ENCODE measurements around the gene CTAG2. TPM values are rescaled to one million over a fixed set of nuclear protein-coding genes. Genes with fewer than 3 reads are reported as not detected.
"Not testable (repeated sequence)": the region's sequence is repeated elsewhere in the genome, so short reads cannot be mapped to it uniquely, and the experiment has no call there.

Gene CTAG2
- total RNA-seq, 1 donor from 2014 or later: not detected

DNA sequence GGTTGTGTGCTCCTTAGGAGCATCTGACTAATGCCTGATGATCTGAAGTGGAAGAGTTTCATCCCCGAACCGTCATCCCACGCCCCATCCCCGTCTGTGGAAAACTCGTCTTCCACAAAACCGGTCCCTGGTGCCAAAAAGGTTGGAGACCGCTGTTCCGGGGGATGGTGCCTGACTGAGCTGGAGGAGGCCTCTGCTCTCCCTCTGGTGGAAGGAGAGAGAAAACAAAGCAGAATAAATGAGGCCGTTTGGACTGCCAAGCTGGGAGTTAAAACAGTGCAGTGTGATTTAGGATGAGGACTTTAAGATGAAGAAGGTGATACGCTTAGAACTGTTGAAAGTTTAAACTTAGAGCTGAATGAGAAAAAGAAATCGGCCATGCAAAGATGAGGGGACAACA is 19.7 kb downstream of the CTAG2 start:
- intact Hi-C loops (cut with micrococcal nuclease); H3K9me3 Mint-ChIP-seq; DNase-seq (ENCODE audit: low spot score); H3K27me3 Mint-ChIP-seq (ENCODE audit: low read depth); H3K4me1 Mint-ChIP-seq (ENCODE audit: low read depth); H3K36me3 Mint-ChIP-seq (ENCODE audit: low read depth); H3K4me3 Mint-ChIP-seq (ENCODE audit: low read depth); H3K27ac Mint-ChIP-seq: not testable (repeated sequence)

DNA sequence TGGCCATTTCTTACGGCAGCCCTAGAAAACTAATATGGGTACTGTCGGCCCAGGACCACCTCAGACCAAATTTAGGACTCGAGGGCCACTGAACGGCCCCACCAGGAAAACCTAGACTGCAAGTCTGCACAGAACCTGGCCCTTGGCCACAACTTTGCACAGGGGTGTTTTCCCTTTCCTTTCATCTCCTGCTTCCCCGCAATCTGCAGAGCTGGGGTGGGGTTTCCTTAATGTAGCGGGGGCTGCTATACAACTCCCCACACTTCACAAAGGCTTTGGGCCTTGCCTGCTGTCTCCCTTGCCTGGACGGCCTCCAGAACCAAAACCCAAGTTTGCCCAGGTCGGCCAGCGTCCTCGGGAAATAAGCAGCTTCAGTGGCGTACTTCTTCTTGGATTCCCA is 22.4 kb downstream of the CTAG2 start:
- H3K27ac Mint-ChIP-seq; H3K4me1 Mint-ChIP-seq (ENCODE audit: low read depth); H3K9me3 Mint-ChIP-seq; H3K4me3 Mint-ChIP-seq (ENCODE audit: low read depth); DNase-seq (ENCODE audit: low spot score); H3K27me3 Mint-ChIP-seq (ENCODE audit: low read depth); H3K36me3 Mint-ChIP-seq (ENCODE audit: low read depth); intact Hi-C loops (cut with micrococcal nuclease): not testable (repeated sequence)

DNA sequence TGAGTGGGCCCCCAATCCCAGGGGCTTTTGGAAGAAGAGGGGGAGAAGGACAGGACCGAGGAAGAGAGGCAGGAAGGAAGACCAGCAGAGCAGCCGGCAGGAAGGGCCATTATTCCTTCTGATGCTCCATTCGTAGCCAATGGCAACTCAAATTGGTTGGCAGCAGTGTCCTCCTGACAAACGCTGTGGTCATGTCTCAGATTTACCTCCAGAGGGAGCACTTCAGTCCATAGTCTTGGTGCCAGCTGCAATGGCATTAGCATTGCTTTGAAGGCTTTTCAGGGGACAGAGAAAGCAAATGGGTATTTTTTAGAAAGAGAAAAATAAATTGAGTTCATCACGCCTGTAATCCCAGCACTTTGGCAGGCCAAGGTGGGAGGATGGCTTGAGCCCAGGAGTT is 24.4 kb downstream of the CTAG2 start:
- DNase-seq (ENCODE audit: low spot score); H3K4me1 Mint-ChIP-seq (ENCODE audit: low read depth); intact Hi-C loops (cut with micrococcal nuclease); H3K27ac Mint-ChIP-seq; H3K4me3 Mint-ChIP-seq (ENCODE audit: low read depth); H3K36me3 Mint-ChIP-seq (ENCODE audit: low read depth); H3K27me3 Mint-ChIP-seq (ENCODE audit: low read depth); H3K9me3 Mint-ChIP-seq: not testable (repeated sequence)

DNA sequence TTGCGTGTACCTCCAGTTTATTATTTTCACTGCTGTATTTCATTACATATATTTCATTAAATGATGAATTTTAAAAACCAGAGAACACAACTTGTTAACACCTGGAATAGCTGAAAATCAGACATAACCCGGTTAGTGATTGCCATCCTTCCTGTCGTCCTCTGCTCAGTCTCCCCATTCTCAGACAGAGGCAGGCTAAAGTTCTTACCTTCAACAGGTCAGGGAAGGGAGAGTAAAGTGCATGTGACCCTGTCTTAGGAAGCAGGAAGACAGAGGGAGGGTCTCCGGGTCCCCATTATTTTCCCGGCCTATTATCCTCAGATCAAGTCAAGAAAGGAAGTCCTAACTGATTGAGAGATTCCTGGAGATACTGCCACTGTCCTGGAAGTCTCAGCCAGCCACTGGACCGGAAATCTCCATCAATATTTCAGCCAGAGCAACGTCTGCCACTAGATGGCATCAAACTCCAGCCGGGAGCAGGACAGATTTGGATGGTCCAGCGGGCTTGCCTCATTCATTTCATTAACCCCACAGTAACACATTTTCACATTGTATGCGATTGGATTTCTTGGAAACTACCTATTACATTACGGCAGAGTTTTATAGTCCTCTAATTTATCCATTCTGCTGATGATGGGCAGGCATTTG is 32.5 kb downstream of the CTAG2 start:
- H3K27me3 Mint-ChIP-seq (ENCODE audit: low read depth); H3K27ac Mint-ChIP-seq; DNase-seq (ENCODE audit: low spot score); H3K4me1 Mint-ChIP-seq (ENCODE audit: low read depth); H3K4me3 Mint-ChIP-seq (ENCODE audit: low read depth); H3K36me3 Mint-ChIP-seq (ENCODE audit: low read depth); H3K9me3 Mint-ChIP-seq; intact Hi-C loops (cut with micrococcal nuclease): not testable (repeated sequence)

DNA sequence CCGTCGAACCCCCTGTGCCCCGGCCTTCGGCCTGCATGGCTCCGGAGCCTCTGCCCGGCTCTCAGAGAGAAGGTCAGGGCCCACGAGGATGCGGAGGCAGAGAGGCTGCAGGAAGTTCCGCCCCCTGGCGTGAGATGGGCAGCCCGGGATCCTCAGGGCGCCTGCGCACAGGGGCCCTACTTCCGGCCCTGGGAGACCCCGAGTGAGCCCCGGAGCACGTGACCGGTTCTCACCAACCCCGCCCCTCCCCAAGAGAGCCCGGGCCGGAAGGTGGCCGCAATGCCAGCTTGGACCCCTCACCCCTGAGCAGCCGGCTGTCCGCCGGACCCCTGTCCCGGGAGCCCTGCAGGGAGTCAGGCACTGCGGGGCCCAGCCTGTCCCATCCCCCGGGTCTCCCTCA is 34.2 kb downstream of the CTAG2 start, which contains the start of gene CTAG1B:
CTAG1B (minus strand) TSS at position 101 of the 400 bp plus-strand sequence; CDS start at position 37, 64 bp downstream.
- H3K36me3 Mint-ChIP-seq (ENCODE audit: low read depth); H3K27ac Mint-ChIP-seq; H3K9me3 Mint-ChIP-seq; intact Hi-C loops (cut with micrococcal nuclease); H3K27me3 Mint-ChIP-seq (ENCODE audit: low read depth); H3K4me1 Mint-ChIP-seq (ENCODE audit: low read depth); H3K4me3 Mint-ChIP-seq (ENCODE audit: low read depth); DNase-seq (ENCODE audit: low spot score): not testable (repeated sequence)

DNA sequence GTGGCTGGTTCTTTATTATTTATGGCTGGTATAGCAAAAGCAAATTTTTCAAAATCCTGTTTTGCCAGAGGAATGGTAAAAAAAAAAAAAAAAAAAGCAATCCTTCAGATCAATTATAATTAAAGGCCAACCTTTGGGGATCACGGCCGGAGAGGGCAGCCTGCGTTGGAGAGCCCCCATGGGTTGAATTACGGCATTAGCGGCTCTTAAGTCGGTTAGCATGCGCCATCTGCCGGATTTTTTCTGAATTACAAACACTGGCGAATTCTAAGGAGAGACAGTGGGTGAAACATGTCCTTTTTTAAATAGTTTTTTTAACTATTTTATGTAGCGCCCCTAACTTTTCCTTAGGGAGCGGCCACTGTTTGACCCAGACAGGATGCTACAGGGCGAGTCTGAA is 39.8 kb downstream of the CTAG2 start:
- H3K4me3 Mint-ChIP-seq (ENCODE audit: low read depth); H3K9me3 Mint-ChIP-seq; H3K27ac Mint-ChIP-seq; H3K27me3 Mint-ChIP-seq (ENCODE audit: low read depth); H3K36me3 Mint-ChIP-seq (ENCODE audit: low read depth); H3K4me1 Mint-ChIP-seq (ENCODE audit: low read depth); DNase-seq (ENCODE audit: low spot score); intact Hi-C loops (cut with micrococcal nuclease): not testable (repeated sequence)

DNA sequence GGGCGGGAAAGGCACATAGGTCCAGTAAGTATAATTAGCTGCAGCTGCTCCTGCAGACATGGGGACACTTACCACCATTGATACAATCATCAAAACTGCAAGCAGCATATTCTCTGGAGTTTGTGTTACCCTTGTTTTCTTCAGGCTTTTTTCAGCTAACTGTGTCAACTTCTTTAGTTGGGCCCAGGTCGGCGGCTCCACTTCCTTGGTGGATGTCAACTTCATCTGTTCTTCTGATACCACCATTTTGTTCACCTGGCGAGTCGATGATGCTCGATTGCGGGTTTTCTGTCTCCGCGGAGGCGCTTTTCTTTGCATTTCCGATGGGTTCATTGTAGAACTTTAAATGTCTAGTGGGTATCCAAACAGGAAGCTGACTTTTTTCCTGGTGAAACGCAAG is 42.2 kb downstream of the CTAG2 start:
- not testable (repeated sequence) for H3K27ac Mint-ChIP-seq; H3K4me3 Mint-ChIP-seq (ENCODE audit: low read depth)

DNA sequence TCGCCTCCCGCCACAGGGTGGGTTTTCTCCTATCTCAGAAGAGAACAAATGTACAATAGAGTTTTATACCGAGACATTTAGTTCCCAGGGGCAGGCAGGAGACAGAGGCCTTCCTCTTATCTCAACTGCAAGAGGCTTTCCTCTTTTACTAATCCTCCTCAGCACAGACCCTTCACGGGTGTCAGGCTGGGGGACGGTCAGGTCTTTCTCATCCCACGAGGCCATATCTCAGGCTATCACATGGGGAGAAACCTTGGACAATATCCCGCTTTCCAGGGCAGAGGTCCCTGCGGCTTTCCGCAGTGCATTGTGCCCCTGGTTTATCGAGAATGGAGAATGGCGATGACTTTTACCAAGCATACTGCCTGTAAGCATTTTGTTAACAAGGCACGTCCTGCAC is 44.6 kb downstream of the CTAG2 start:
- intact Hi-C loops (cut with micrococcal nuclease); H3K27ac Mint-ChIP-seq; H3K9me3 Mint-ChIP-seq; H3K4me3 Mint-ChIP-seq (ENCODE audit: low read depth); H3K27me3 Mint-ChIP-seq (ENCODE audit: low read depth); H3K36me3 Mint-ChIP-seq (ENCODE audit: low read depth); DNase-seq (ENCODE audit: low spot score): not testable (repeated sequence)
- peaks cover 13% of the 10 kb centered on the region for H3K4me1 Mint-ChIP-seq (ENCODE audit: low read depth)

More for the DNA sequence above, 42.2 kb downstream of the CTAG2 start:
- H3K27me3 Mint-ChIP-seq (ENCODE audit: low read depth); DNase-seq (ENCODE audit: low spot score); H3K36me3 Mint-ChIP-seq (ENCODE audit: low read depth); intact Hi-C loops (cut with micrococcal nuclease); H3K9me3 Mint-ChIP-seq: not testable (repeated sequence)
- peaks cover 11% of the 10 kb centered on the region for H3K4me1 Mint-ChIP-seq (ENCODE audit: low read depth)

DNA sequence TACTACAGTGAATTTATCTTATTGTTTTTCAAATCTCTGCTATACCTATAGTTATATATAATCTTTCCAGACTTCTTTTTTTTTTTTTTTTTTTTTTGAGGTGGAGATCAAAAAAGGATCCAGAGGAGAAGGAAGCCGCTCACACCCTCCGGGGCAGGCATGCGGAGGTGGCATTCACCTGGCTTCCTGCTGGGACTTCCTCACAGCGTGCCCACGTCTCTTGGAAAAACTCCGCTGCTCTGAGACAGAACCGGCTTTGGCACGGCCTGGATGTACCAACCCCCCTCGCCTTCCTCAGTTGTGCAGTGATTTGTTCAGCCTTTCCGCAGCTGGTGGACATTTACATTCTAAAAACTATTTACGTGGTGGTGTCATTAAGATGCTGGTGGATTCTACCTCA is 45.4 kb downstream of the CTAG2 start:
- H3K27ac Mint-ChIP-seq; DNase-seq (ENCODE audit: low spot score); intact Hi-C loops (cut with micrococcal nuclease); H3K4me3 Mint-ChIP-seq (ENCODE audit: low read depth); H3K36me3 Mint-ChIP-seq (ENCODE audit: low read depth); H3K27me3 Mint-ChIP-seq (ENCODE audit: low read depth); H3K9me3 Mint-ChIP-seq: not testable (repeated sequence)
- peaks cover 13% of the 10 kb centered on the region for H3K4me1 Mint-ChIP-seq (ENCODE audit: low read depth)

DNA sequence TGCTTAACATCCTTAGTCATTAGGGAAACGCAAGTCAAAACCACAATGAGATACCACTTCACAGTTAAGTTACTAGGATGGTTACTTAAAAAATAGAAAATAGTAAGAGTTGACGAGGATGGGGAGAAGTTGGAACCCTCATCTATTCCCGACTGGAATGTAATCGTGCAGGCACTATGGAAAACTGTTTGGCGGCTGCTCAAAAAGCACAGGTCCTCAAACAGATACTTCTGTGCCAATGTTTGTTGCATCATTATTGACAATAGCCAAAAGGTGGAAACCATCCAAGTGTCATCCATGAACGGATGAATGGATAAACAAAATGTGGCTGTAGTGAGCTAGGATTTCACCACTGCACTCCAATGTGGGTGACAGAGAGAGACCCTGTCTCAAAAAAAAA is 46.0 kb downstream of the CTAG2 start:
- Mint-ChIP-seq H3K27me3 (ENCODE audit: low read depth) (no peaks in the 10 kb centered on the region), H3K4me1 (ENCODE audit: low read depth) (peaks cover 13% of the 10 kb centered on the region), H3K4me3 (ENCODE audit: low read depth) (no peak overlapping the region), H3K9me3 (no peaks in the 10 kb centered on the region), H3K36me3 (ENCODE audit: low read depth) (no peaks in the 10 kb centered on the region), H3K27ac (no peak overlapping the region)
- no peak for DNase-seq (ENCODE audit: low spot score)
- intact Hi-C loops (cut with micrococcal nuclease): no loop called here

DNA sequence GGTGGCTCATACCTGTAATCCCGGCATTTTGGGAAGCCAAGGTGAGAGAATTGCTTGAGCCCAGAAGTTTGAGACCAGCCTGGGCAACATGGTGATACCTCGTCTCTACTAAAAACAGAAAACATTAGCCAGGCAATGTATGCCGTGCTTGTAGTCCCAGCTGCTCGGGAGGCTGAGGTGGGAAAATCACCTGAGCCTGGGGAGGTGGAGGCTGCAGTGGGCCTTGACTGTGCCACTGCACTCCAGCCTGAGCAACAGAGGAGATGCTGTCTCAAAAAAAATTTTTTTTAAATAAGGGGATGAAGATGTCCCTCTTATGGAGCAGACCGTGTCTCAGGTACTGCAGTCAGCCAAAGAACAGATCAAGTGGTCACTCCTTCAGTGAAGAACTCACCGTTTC is 47.8 kb downstream of the CTAG2 start:
- H3K9me3 Mint-ChIP-seq: no peaks in the 10 kb centered on the region
- no peak for DNase-seq (ENCODE audit: low spot score)
- no peak overlapping the region for H3K4me3 Mint-ChIP-seq (ENCODE audit: low read depth)
- no peak overlapping the region for H3K27ac Mint-ChIP-seq
- H3K27me3 Mint-ChIP-seq (ENCODE audit: low read depth): peaks cover 3% of the 10 kb centered on the region
- intact Hi-C loops (cut with micrococcal nuclease): no loop called here
- H3K36me3 Mint-ChIP-seq (ENCODE audit: low read depth): no peaks in the 10 kb centered on the region
- peaks cover 13% of the 10 kb centered on the region for H3K4me1 Mint-ChIP-seq (ENCODE audit: low read depth)

DNA sequence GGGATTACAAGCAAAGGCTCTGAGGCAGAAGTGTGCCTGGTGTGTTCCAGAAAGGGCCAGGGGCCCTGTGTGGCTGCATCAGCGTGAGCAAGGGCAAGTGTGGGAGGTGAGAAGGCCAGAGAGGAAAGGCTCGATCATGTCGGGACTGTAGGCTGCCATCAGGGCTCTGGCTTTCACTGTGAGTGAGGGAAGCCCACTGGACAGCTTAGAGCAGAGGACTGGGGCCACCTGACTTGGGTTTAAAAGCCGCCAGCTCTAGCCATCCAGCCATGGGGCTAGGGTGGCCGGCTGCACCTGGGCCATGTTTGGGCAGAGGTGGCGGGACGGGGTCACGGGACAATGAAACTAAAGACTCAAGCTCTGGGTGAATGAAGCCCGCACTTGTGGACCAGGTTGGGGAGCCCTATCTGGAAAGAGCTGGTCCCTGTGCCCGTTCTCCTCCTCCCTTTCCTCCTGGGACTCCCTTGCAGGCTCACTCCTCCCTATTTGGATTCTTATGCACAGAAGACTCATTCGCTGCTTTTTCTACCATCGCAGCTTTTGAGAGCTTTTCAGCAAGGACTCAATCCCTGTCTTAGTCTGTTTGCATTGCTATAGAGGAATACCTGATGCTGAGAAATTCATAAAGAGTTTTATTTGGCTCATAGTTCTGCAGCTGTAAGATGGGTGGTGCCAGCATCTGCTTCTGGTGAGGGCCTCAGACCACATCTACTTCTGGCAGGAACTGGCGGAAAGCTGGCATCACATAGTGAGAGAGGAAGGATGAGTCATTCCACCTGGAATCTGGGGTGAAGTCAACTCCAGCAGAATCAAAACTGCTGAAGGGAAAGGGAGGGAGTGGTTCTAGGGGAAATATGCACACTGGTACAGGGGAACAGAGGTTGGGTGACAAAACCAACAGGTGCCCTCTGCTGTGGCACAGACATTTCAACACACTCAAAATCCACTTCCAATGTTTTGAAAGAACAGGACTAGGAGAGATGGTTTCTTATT is 49.6 kb downstream of the CTAG2 start:
- Mint-ChIP-seq H3K27ac (no peak overlapping the region), H3K4me3 (ENCODE audit: low read depth) (no peak overlapping the region), H3K27me3 (ENCODE audit: low read depth) (peaks cover 3% of the 10 kb centered on the region), H3K9me3 (no peaks in the 10 kb centered on the region), H3K36me3 (ENCODE audit: low read depth) (no peaks in the 10 kb centered on the region), H3K4me1 (ENCODE audit: low read depth) (peaks cover 13% of the 10 kb centered on the region)
- no peak for DNase-seq (ENCODE audit: low spot score)
- intact Hi-C loops (cut with micrococcal nuclease): no loop called here

DNA sequence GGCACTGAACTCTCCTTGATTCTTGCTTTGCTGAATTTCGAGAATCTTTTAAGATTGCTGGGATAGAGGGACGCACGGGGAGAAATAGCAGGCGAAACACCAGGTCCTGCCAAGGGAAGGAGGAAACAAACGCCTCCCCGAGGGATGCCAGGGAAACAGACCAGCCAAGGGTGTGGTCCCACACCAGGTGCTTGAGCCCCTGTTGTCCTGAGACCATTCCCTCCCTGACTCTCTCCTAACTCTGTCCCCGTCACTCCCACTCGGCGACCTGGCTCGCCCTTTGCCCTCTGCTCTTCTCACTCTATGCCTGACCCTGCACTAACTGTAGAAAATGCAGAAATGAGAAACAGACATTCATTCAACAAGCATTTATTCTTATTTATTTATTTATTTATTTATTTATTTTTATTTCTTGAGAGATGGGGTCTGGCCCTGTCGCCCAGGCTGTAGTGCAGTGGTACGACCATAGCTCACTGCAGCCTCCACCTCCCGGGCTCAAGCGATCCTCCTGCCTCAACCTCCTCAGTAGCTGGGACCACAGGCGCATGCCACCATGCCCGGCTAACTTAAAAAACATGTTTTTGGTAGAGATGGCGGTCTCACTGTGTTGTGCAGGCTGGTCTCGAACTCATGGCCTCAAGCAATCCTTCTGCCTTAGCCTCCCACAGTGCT is 50.5 kb downstream of the CTAG2 start:
- H3K9me3 Mint-ChIP-seq: no peaks in the 10 kb centered on the region
- H3K4me3 Mint-ChIP-seq (ENCODE audit: low read depth): no peak overlapping the region
- H3K36me3 Mint-ChIP-seq (ENCODE audit: low read depth): no peaks in the 10 kb centered on the region
- peaks cover 13% of the 10 kb centered on the region for H3K4me1 Mint-ChIP-seq (ENCODE audit: low read depth)
- H3K27ac Mint-ChIP-seq: no peak overlapping the region
- intact Hi-C loops (cut with micrococcal nuclease): no loop called here
- peaks cover 5% of the 10 kb centered on the region for H3K27me3 Mint-ChIP-seq (ENCODE audit: low read depth)
- no peak for DNase-seq (ENCODE audit: low spot score)
